HepG2 (cell line): ENCODE data around the gene NCBP2. TPM values are rescaled to one million over a fixed set of nuclear protein-coding genes. Genes with fewer than 3 reads are reported as not detected.

Experiments used
- ARNT ChIP-seq: fragments of 450-650 bp; IDR thresholded peaks from 2 replicates; pipeline ENCODE4 v1.6.1; 2017
- CENPT ChIP-seq: sonication (generic); formaldehyde crosslinking; IDR thresholded peaks from 2 replicates; pipeline ENCODE4 v1.8.0; 2022; ENCODE audit warnings: low read depth, mild to moderate bottlenecking, moderate library complexity, missing genetic modification reagents
- CREB1 ChIP-seq, 2 experiments: fragments of 450-650 bp in 1 of 2; IDR thresholded peaks; 2 replicates each; pipeline ENCODE4 v1.6.1; 2016 to 2017; ENCODE audit warnings: control low read depth in 1 of 2, mild to moderate bottlenecking in 1 of 2, missing compliant biosample characterization in 1 of 2, missing genetic modification characterization in 1 of 2
- DPF2 ChIP-seq: sonication (generic); formaldehyde crosslinking; IDR thresholded peaks from 2 replicates; pipeline ENCODE4 v1.4.0; 2020; ENCODE audit warnings: mild to moderate bottlenecking, low read depth, missing genetic modification reagents, borderline replicate concordance
- EED ChIP-seq: sonication (generic); formaldehyde crosslinking; IDR thresholded peaks from 2 replicates; pipeline ENCODE4 v1.5.0; 2020; ENCODE audit warnings: mild to moderate bottlenecking, missing genetic modification reagents
- FIP1L1 ChIP-seq: fragments of 200-400 bp; formaldehyde crosslinking; IDR thresholded peaks from 2 replicates; pipeline ENCODE4 v1.6.1; 2018; ENCODE audit warnings: low read depth, mild to moderate bottlenecking, low read length, moderate library complexity, borderline replicate concordance; ENCODE audit not compliant: insufficient read depth
- FOXJ3 ChIP-seq: sonication (generic); formaldehyde crosslinking; IDR thresholded peaks from 2 replicates; pipeline ENCODE4 v1.4.0; 2020; ENCODE audit warnings: missing genetic modification reagents, mild to moderate bottlenecking, borderline replicate concordance
- HIVEP1 ChIP-seq: sonication (generic); formaldehyde crosslinking; IDR thresholded peaks from 2 replicates; pipeline ENCODE4 v1.4.0; 2020; ENCODE audit warnings: mild to moderate bottlenecking, missing genetic modification reagents
- MAFG ChIP-seq: sonication (generic); formaldehyde crosslinking; IDR thresholded peaks from 2 replicates; pipeline ENCODE4 v1.5.1; 2020; ENCODE audit warnings: mild to moderate bottlenecking, missing genetic modification reagents
- SIX4 ChIP-seq: sonication (generic); formaldehyde crosslinking; IDR thresholded peaks from 2 replicates; pipeline ENCODE4 v1.4.0; 2020; ENCODE audit warnings: missing genetic modification reagents
- ZEB1 ChIP-seq: IDR thresholded peaks from 2 replicates; pipeline ENCODE4 v1.6.1; 2012; ENCODE audit warnings: mild to moderate bottlenecking, low read depth, inconsistent platforms; ENCODE audit not compliant: insufficient replicate concordance
- ZNF136 ChIP-seq: sonication (generic); formaldehyde crosslinking; IDR thresholded peaks from 2 replicates; pipeline ENCODE4 v1.8.1; 2022; ENCODE audit warnings: low read depth, mild to moderate bottlenecking, moderate library complexity, missing genetic modification reagents
- ZNF160 ChIP-seq: sonication (generic); formaldehyde crosslinking; IDR thresholded peaks from 2 replicates; pipeline ENCODE4 v1.8.0; 2022; ENCODE audit warnings: mild to moderate bottlenecking, inconsistent platforms, missing genetic modification reagents
- ZNF746 ChIP-seq: sonication (generic); formaldehyde crosslinking; IDR thresholded peaks from 2 replicates; pipeline ENCODE4 v1.8.0; 2022; ENCODE audit warnings: mild to moderate bottlenecking, missing genetic modification reagents
- polyA plus RNA-seq, 8 experiments: library from polyadenylated mRNA; depleted of rRNA in 3 of 8; stranded (reverse) in 7 of 8; unstranded in 1 of 8; fragments of >200 nt; fragmentation: Illumina TruSeq in 4 of 8; extraction: Trizol in 4 of 8; gene quantifications; 2 replicates each; pipeline versions ENCODE4 v1.2.1 to v1.2.3, GENCODE V29; 2011 to 2016; ENCODE audit warnings: low read depth in 4 of 8, missing spikeins in 1 of 8, mixed read lengths in 1 of 8; ENCODE audit not compliant: insufficient read depth in 1 of 8
- total RNA-seq, 5 experiments: library from RNA; depleted of rRNA; stranded (reverse); fragments of >200 nt; fragmentation: Illumina TruSeq; extraction: Trizol; gene quantifications; 2 replicates each; pipeline ENCODE4 v1.2.3, GENCODE V29; 2016; ENCODE audit warnings: low read depth in 1 of 5
- TF ChIP-seq, protein P1 (sequence below): sonication (generic); formaldehyde crosslinking; IDR thresholded peaks from 2 replicates; pipeline ENCODE4 v1.4.0; 2020; ENCODE audit warnings: mild to moderate bottlenecking, missing genetic modification reagents
- TF ChIP-seq, protein P2 (sequence below): IDR thresholded peaks from 2 replicates; pipeline ENCODE4 v1.6.1; 2016; ENCODE audit warnings: missing biosample characterization, missing genetic modification reagents, low read depth
- TF ChIP-seq, protein P3 (sequence below): sonication (generic); formaldehyde crosslinking; conservative IDR thresholded peaks from 2 replicates; pipeline ENCODE4 v1.8.0; 2022; ENCODE audit warnings: low read depth, missing genetic modification reagents
- TF ChIP-seq, protein P4 (sequence below): IDR thresholded peaks from 2 replicates; pipeline ENCODE4 v1.6.1; 2016; ENCODE audit warnings: control low read depth
- TF ChIP-seq, protein P5 (sequence below): sonication (generic); formaldehyde crosslinking; conservative IDR thresholded peaks from 2 replicates; pipeline ENCODE4 v1.4.0; 2020; ENCODE audit warnings: missing genetic modification reagents

The NCBP2 gene
- total and polyA plus RNA-seq, 2 of the 13 experiments (the other 11 are each of a cell fraction or from before 2014, with no cell fraction given), result 58.7 to 95.5 TPM

DNA sequence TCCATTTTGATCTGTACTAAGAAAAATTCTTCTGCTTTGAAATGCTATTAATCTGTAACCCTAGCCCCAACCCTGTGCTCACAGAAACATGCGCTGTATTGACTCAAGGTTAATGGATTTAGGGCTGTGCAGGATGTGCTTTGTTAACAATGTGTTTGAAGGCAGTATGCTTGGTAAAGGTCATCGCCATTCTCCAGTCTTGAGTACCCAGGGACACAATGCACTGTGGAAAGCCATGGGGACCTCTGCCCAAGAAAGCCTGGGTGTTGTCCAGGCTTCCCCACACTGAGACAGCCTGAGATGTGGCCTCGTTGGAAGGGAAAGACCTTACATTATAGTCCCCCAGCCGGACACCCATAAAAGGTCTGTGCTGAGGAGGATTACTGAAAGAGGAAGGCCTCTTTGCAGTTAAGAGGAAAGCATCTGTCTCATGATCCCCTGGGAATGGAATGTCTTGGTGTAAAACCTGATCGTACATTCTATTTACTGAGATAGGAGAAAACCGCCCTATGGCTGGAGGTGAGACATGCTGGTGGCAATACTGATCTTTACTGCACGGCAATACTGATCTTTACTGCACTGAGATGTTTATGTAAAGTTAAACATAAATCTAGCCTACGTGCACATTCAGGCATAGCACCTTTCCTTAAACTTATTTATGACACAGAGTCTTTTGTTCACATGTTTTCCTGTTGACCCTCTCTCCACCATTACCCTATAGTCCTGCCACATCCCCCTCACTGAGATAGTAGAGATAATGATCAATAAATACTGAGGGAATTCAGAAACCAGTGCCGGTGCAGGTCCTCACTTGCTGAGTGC is 20.0 kb upstream of the NCBP2 start (continued):
- TF ChIP-seq ZEB1 (peak; percentile 68), SIX4 (0 out of 2 replicates have a peak, but pooled peaks have one; percentile 52), ARNT (no peak), FIP1L1 (no peak), CREB1 (IDR thresholded peaks at IDR 0.05) (no peak), CREB1 (CRISPR knock-in tag; IDR thresholded peaks at IDR 0.05) (no peak; the same call in none of the 2 replicates), CENPT (CRISPR knock-in tag) (no peak), ZNF160 (CRISPR knock-in tag) (no peak), ZNF746 (peak; percentile 42; the same call in 1 of the 2 replicates), DPF2 (CRISPR knock-in tag) (peak; percentile 50; the same call in 1 of the 2 replicates), HIVEP1 (CRISPR knock-in tag) (no peak), ZNF136 (CRISPR knock-in tag) (peak; percentile 22; the same call in 1 of the 2 replicates), MAFG (no peak), EED (CRISPR knock-in tag) (no peak), FOXJ3 (CRISPR knock-in tag) (peak; percentile 14; the same call in 1 of the 2 replicates)
- TF ChIP-seq, protein P1, sequence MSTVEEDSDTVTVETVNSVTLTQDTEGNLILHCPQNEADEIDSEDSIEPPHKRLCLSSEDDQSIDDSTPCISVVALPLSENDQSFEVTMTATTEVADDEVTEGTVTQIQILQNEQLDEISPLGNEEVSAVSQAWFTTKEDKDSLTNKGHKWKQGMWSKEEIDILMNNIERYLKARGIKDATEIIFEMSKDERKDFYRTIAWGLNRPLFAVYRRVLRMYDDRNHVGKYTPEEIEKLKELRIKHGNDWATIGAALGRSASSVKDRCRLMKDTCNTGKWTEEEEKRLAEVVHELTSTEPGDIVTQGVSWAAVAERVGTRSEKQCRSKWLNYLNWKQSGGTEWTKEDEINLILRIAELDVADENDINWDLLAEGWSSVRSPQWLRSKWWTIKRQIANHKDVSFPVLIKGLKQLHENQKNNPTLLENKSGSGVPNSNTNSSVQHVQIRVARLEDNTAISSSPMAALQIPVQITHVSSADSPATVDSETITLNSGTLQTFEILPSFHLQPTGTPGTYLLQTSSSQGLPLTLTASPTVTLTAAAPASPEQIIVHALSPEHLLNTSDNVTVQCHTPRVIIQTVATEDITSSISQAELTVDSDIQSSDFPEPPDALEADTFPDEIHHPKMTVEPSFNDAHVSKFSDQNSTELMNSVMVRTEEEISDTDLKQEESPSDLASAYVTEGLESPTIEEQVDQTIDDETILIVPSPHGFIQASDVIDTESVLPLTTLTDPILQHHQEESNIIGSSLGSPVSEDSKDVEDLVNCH (CRISPR knock-in tag), result peak; percentile 82; the same call in 1 of the 2 replicates
- TF ChIP-seq, protein P2, sequence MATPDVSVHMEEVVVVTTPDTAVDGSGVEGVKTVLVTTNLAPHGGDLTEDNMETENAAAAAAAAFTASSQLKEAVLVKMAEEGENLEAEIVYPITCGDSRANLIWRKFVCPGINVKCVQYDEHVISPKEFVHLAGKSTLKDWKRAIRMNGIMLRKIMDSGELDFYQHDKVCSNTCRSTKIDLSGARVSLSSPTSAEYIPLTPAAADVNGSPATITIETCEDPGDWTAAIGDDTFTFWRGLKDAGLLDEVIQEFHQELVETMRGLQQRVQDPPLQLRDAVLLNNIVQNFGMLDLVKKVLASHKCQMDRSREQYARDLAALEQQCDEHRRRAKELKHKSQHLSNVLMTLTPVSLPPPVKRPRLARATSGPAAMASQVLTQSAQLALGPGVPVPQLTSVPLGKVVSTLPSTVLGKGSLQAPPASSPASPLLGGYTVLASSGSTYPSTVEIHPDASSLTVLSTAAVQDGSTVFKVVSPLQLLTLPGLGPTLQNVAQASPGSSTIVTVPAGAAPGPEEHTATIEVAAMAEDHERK (CRISPR knock-in tag), result no peak; the same call in 1 of the 2 replicates
- TF ChIP-seq, protein P3, sequence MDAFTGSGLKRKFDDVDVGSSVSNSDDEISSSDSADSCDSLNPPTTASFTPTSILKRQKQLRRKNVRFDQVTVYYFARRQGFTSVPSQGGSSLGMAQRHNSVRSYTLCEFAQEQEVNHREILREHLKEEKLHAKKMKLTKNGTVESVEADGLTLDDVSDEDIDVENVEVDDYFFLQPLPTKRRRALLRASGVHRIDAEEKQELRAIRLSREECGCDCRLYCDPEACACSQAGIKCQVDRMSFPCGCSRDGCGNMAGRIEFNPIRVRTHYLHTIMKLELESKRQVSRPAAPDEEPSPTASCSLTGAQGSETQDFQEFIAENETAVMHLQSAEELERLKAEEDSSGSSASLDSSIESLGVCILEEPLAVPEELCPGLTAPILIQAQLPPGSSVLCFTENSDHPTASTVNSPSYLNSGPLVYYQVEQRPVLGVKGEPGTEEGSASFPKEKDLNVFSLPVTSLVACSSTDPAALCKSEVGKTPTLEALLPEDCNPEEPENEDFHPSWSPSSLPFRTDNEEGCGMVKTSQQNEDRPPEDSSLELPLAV (CRISPR knock-in tag), result no peak
- TF ChIP-seq, protein P4, sequence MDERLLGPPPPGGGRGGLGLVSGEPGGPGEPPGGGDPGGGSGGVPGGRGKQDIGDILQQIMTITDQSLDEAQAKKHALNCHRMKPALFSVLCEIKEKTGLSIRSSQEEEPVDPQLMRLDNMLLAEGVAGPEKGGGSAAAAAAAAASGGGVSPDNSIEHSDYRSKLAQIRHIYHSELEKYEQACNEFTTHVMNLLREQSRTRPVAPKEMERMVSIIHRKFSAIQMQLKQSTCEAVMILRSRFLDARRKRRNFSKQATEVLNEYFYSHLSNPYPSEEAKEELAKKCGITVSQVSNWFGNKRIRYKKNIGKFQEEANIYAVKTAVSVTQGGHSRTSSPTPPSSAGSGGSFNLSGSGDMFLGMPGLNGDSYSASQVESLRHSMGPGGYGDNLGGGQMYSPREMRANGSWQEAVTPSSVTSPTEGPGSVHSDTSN (CRISPR knock-in tag), result no peak
- TF ChIP-seq, protein P5, sequence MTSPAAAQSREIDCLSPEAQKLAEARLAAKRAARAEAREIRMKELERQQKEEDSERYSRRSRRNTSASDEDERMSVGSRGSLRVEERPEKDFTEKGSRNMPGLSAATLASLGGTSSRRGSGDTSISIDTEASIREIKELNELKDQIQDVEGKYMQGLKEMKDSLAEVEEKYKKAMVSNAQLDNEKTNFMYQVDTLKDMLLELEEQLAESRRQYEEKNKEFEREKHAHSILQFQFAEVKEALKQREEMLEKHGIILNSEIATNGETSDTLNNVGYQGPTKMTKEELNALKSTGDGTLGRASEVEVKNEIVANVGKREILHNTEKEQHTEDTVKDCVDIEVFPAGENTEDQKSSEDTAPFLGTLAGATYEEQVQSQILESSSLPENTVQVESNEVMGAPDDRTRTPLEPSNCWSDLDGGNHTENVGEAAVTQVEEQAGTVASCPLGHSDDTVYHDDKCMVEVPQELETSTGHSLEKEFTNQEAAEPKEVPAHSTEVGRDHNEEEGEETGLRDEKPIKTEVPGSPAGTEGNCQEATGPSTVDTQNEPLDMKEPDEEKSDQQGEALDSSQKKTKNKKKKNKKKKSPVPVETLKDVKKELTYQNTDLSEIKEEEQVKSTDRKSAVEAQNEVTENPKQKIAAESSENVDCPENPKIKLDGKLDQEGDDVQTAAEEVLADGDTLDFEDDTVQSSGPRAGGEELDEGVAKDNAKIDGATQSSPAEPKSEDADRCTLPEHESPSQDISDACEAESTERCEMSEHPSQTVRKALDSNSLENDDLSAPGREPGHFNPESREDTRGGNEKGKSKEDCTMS (CRISPR knock-in tag), result no peak
